IPS-NIHi7 (cell line): ENCODE measurements around the gene KIF2C.
"Not testable (repeated sequence)": the region's sequence is repeated elsewhere in the genome, so short reads cannot be mapped to it uniquely, and the experiment has no call there.

ENCODE experiments used
- DNase-seq: peaks from one replicate; pipeline ENCODE4 v3.0.0; 2012; ENCODE audit warnings: mixed read lengths; ENCODE audit errors: extremely low spot score

KIF2C gene

DNA sequence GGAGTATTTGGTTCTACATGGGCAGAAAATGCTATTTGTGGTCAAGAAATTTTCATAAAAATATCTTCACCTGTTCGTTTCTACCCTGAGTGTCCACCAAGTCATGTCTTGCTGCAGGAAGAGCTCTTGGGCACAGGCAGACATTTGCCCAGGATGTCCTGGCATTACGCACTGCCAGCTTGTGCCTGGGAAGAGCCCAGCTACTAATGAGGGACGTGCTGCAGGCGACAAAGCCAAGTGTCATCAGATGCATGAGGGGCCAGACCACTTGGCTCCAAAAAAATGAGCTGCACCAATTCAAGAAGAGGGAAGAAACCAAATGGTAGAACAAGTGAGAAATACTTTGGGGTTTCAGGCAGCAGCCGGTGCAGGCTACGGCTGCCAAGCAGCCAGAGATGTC is 21.5 kb upstream of the KIF2C start:
- no peak for DNase-seq

DNA sequence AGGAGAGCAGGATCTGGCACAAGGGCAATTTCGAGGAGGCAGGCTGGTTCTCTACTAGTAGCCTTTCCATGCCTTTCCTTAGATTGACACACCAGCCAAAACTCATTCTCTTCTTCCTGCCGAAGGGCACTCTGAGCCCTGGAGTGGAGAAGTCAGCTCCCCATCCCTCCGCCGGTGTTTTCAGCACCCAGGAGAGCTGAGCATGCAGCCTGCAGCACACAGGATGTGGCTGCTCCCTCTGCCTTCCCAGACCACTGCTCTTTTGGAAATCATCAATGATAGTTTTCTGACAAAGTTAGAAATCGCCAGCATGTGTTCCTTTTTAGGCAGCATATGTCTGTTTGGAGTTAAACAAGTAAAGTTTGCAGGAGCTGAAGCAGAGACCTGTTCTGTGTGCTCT is 20.3 kb upstream of the KIF2C start:
- DNase-seq: no peak

- no peak for DNase-seq
Observed at GRCh38 chr1:44720281-44720680, 19.4 kb upstream of the KIF2C start.

- peak; percentile 81 for DNase-seq
Observed at GRCh38 chr1:44721485-44722361, 17.9 kb upstream of the KIF2C start.

- no peak for DNase-seq
Observed at GRCh38 chr1:44723064-44723463, 16.6 kb upstream of the KIF2C start.

DNA sequence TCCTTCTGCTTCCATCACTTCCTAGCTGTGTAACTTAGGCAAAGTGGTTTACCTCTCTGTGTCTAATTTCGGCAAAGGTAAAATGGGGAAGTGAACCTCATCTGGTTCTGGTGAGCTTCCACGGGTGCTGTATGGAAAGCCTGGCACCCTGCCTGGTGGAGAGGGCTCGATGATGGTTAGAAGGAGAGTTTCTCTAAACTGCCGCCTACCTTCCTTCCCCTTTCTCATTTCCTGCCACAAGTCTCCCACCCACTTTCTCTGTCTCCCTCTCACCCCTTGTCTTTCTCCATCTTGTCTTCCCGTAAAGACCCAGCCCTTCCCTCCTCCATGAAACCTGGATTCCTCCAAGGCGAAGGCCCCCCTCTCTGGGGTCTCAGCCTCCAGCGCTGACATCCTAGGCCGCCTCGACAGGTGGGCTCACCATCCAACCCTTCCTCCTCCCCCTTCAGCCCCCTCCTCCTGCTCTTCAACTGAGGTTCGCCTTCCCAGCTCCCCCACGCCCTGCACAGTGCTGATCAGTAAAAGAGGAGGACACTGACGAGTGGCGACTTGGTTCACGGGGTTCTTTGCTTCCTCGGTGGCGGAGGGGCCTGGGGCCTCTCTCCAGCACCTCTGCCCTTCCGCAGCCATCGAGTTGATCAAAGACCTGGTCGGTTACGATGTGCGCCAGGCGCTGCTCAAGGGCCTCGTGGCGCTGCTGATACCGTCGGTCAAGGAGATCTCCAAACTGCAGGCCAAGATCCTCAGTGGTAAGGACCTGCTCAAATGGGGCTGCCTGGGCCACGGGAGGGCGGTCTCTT is 15.9 kb upstream of the KIF2C start:
- DNase-seq: no peak

DNA sequence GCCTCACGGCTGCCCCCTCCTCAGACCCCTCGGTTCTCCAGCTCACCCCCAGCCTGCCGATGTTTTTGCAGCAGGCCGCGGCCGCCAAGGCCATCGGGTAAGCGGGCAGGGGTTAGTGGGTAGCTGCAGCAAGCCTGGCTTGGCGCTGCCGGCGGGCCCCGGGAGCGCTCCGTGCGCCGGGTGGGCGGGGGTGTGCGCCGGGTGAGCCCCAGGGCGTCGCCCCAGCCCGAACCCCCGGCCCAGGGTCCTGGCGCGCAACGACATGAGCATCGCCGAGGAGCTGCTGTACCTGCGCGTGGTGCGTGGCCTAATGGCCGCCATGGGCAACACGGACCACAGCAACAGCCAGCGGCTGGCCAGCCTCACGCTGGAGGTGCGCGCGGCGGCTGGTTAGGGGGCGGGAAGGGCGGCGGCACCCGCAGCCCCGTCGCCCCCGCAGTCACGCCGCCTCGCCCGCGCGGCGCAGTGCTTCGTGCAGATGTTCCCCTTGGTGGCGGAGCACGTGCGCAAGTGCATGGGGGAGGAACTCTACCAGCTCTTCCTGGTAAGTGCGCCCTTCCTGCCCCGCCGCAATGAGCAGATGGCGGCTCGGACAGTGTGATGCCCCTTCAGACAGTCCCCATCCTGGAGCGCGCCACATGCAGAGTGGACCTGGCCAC is 15.2 kb upstream of the KIF2C start:
- DNase-seq: no peak

GRCh38 chr1:44724955-44725698 is 14.5 kb upstream of the KIF2C start:
- DNase-seq: no peak

DNA sequence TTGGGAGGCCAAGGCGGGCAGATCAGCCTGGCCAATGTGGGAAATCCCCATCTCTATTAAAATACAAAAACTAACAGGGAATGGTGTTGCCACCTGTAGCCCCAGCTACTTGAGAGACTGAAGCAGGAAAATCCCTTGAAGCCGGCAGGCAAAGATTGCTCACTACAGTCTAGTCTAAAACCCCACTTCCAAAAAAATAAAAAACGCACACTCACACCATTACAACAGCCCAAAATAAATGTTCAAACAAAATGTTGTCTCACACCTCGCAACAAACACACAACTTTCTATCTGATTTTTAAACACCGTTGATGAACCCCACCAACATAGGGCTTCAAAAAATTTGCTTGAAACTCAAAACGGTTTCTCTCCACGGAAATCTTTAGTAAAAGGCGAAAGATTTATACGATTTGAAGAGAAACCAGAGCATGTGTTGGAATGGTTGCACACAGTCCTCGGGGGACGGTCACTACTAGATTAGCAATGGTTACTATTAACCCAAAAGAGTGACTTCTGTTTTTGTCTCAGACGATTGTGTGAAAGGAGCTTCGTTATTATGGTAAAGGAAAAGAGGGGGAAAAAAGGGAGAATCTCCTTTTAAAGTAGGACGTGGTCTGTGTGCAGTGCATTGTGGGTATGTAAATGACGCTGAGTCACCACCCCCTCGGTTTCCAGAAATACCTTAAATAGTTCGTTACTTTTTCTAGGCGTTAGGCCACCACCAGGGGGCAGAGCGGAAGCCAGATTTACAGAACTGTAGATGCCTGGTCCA is 8.7 kb upstream of the KIF2C start, which contains the start of gene RNU5D-1:
Gene RNU5D-1 (minus strand): TSS at position 430 of the 772 bp plus-strand sequence.
- DNase-seq: peak; percentile 84

- no peak for DNase-seq
Observed at GRCh38 chr1:44733365-44733764, 6.3 kb upstream of the KIF2C start.

- no peak for DNase-seq
Observed at GRCh38 chr1:44733784-44734183, 5.9 kb upstream of the KIF2C start.

DNA sequence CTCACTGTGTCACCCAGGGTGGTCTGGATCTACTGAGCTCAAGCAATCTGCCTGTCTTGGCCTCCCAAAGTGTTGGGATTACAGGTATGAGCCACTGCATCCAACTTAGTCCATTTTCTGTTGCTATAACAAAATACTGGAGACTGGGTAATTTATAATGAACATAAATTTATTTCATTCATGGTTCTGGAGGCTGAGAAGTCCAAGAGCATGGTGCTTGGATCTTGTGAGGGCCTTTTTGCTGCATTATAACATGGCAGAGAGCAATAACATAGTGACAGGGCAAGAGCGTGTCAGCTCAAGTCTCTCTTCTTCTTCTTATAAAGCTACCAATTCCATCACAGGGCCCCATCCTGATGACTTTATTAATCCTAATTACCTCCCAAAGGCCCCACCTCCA is 3.6 kb upstream of the KIF2C start:
- DNase-seq: no peak

DNA sequence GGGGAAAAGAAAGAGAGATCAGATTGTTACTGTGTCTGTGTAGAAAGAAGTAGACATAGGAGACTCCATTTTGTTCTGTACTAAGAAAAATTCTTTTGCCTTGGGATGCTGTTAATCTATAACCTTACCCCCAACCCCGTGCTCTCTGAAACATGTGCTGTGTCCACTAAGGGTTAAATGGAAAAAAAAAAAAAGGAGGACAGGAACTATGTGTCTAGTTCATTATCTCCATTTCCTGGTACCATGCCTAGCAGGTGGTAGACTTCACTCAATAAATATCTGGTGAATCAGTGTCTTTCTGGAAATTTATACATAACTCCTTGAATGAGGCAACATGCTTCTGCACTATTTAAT is 707 bp upstream of the KIF2C start:
- not testable (repeated sequence) for DNase-seq

DNA sequence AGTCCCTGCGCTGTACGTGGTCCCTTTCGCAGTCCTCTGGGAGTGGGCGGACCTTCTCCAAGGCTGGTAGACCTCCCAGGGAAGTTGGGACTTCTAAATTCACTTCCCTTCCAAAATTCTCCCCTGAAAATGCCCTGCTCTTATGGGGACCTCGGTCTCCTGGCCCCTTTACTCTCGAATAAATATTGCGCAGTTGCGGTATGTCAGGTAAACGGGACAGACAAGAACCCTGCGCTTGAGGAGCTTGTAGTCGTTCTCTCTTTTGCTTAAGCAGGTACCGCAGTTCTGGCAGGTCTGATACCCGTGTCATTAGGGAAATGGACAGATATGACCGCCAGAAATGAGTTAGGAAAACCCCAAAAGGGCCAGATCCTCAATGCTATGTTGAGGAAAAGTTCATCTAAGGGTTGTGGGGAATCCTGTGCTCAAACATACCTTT is 561 bp downstream of the KIF2C start:
- peak; percentile 32 for DNase-seq

GRCh38 chr1:44743211-44743610 is 3.6 kb downstream of the KIF2C start:
- no peak for DNase-seq

GRCh38 chr1:44747878-44748277 is 8.2 kb downstream of the KIF2C start:
- DNase-seq: no peak

DNA sequence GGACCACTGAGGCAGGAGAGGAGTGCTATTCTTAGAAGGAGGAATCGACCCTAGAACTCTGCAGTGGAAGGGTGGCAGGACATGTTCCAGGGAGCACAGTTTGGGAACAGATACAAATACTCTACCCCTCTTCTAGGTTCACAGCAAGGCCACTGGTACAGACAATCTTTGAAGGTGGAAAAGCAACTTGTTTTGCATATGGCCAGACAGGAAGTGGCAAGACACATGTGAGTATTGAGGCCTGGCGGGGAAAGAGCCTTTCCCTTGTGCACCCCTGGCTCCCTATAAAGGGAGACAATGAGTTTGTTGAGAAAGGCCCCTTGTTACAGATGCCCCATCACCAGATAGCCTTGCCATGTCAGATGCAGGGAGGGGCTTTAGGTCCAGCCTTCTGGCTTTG is 17.8 kb downstream of the KIF2C start:
- DNase-seq: no peak

- no peak for DNase-seq
Observed at GRCh38 chr1:44759077-44759476, 19.4 kb downstream of the KIF2C start.

DNA sequence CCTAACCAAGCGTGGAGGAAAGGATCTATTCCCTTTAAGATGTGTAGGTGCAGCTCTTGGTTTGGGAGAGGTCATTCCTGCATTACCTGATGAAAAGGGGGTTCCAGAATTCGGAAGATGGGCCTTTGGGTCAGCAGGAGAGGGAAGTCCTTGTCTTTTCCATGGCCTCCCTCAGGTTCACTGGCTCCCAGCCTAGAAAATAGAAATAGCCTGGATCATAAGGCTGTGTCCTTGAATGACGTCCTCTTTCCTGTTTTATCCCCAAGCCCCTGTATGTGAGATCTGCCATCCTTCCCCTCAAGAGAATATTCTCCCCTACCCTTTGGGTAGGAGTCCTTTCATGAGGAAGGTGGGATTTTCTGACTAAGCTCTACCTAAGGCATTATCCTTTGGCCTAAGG is 21.2 kb downstream of the KIF2C start:
- no peak for DNase-seq

GRCh38 chr1:44766421-44766820 is 26.8 kb downstream of the KIF2C start:
- not testable (repeated sequence) for DNase-seq
